Lung (tissue), 12 donors: ENCODE data around the gene USP28. TPM values are rescaled to one million over a fixed set of nuclear protein-coding genes. Genes with fewer than 3 reads are reported as not detected.

Experiments
- ATAC-seq: fragments of 200-7000 bp; cut with Tn5 transposase; one replicate; pipeline ENCODE4 v1.9.1; 2020; ENCODE audit warnings: moderate number of reproducible peaks; ENCODE audit not compliant: insufficient read depth, low FRiP score
- DNase-seq, 3 donors: peaks; one replicate each; pipeline ENCODE4 v3.0.0-alpha.2; 2013 to 2017
- H3K27ac ChIP-seq, 2 donors: one replicate each; pipeline ENCODE4 v1.5.1; 2013; ENCODE audit warnings: mild to moderate bottlenecking in 2 of 2, moderate library complexity in 2 of 2, control low read depth in 1 of 2, inconsistent platforms in 1 of 2, low read depth in 1 of 2, low read length in 1 of 2
- H3K27me3 ChIP-seq, 3 donors: one replicate each; pipeline ENCODE4 v1.5.1; 2013; ENCODE audit warnings: low read length in 2 of 3; ENCODE audit not compliant: control insufficient read depth in 3 of 3, insufficient read depth in 3 of 3
- H3K36me3 ChIP-seq, 4 donors: one replicate each; pipeline ENCODE4 v1.5.1; 2013; ENCODE audit warnings: low read length in 4 of 4, mild to moderate bottlenecking in 1 of 4, moderate library complexity in 1 of 4; ENCODE audit not compliant: control insufficient read depth in 4 of 4, insufficient read depth in 4 of 4
- H3K4me1 ChIP-seq, 5 donors: one replicate each; pipeline ENCODE4 v1.5.1; 2013; ENCODE audit warnings: low read length in 5 of 5, mild to moderate bottlenecking in 2 of 5, moderate library complexity in 1 of 5; ENCODE audit not compliant: control insufficient read depth in 5 of 5, insufficient read depth in 5 of 5
- H3K4me3 ChIP-seq: one replicate; pipeline ENCODE4 v1.5.1; 2013; ENCODE audit warnings: mild to moderate bottlenecking, control low read depth, moderate library complexity
- H3K9ac ChIP-seq, 2 donors: one replicate each; pipeline ENCODE4 v1.5.1; 2013; ENCODE audit warnings: low read length in 2 of 2, control low read depth in 1 of 2; ENCODE audit not compliant: insufficient read depth in 1 of 2
- H3K9me3 ChIP-seq, 4 donors: one replicate each; pipeline ENCODE4 v1.5.1; 2013; ENCODE audit warnings: low read length in 3 of 4, mild to moderate bottlenecking in 1 of 4, moderate library complexity in 1 of 4; ENCODE audit not compliant: control insufficient read depth in 4 of 4, insufficient read depth in 3 of 4
- CTCF ChIP-seq: IDR thresholded peaks from 2 replicates; pipeline ENCODE4 v1.5.1; 2012; ENCODE audit warnings: mild to moderate bottlenecking; ENCODE audit errors: control extremely low read depth, extremely low read depth
- WGBS, 2 donors: extraction: QIAGEN DNeasy Blood & Tissue Kit; methylation state at CpG; one replicate each; pipeline ENCODE4 v1.1.7; 2013; 5-methylcytosine and 5-hydroxymethylcytosine counted together
- polyA plus RNA-seq, 2 donors: library from polyadenylated mRNA; stranded (reverse); fragments of 200-250 nt; gene quantifications; one replicate each; pipeline ENCODE4 v1.2.1, GENCODE V29; 2013
- total RNA-seq, 2 donors: library from RNA; depleted of rRNA in 1 of 2; stranded (reverse); fragments of >200 nt in 1 of 2; gene quantifications; one replicate each; pipeline ENCODE4 v1.2.1, GENCODE V29; 2014 to 2021
- donor health status: control.
- donor health status: control.
- donor health status: Bipolar disorder and iron deficiency.
- donor health status: healthy.
- donor health status: DM: yes; HTN: yes; CAD: no.

The USP28 gene
- total and polyA plus RNA-seq, 4 donors, result 3.5 to 45.3 (median 14.2) TPM

GRCh38 chr11:113849713-113850112 lies 25.7 kb downstream of the USP28 start:
- no peak for TF ChIP-seq CTCF
- no peak for DNase-seq
- Histone ChIP-seq H3K36me3 (peaks cover 11 to 36% (median 15%) of the 10 kb centered on the region in 4 donors), H3K9me3 (no peaks in the 10 kb centered on the region), H3K9ac (no peak overlapping the region), H3K4me3 (no peak overlapping the region), H3K4me1 (peaks cover 0 to 9% (median 0%) of the 10 kb centered on the region in 5 donors), H3K27ac (no peak overlapping the region), H3K27me3 (no peaks in the 10 kb centered on the region)
- no peak for ATAC-seq
- WGBS, 2 donors, result 78 to 84% methylated on average over 4 of the region's 4 CpGs

- DNase-seq, result no peak
- Histone ChIP-seq H3K4me3 (no peak overlapping the region), H3K36me3 (peaks cover 11 to 32% (median 15%) of the 10 kb centered on the region in 4 donors), H3K9ac (no peak overlapping the region), H3K9me3 (no peaks in the 10 kb centered on the region), H3K4me1 (peaks cover 0 to 9% (median 0%) of the 10 kb centered on the region in 5 donors), H3K27me3 (no peaks in the 10 kb centered on the region), H3K27ac (no peak overlapping the region)
- no peak for ATAC-seq
- no peak for TF ChIP-seq CTCF
These were observed 27.8 kb downstream of the USP28 start for GRCh38 chr11:113847580-113847979.

GRCh38 chr11:113847111-113847510 lies 28.3 kb downstream of the USP28 start:
- peaks cover 0 to 9% (median 0%) of the 10 kb centered on the region in 5 donors for H3K4me1 ChIP-seq
- H3K36me3 ChIP-seq, result peaks cover 11 to 28% (median 15%) of the 10 kb centered on the region in 4 donors
- no peak for TF ChIP-seq CTCF
- H3K9me3 ChIP-seq, result no peaks in the 10 kb centered on the region
- no peak overlapping the region for H3K27ac ChIP-seq
- no peak overlapping the region for H3K9ac ChIP-seq
- no peak for DNase-seq
- no peak for ATAC-seq
- WGBS, 2 donors, result 85 to 90% methylated on average over 6 of the region's 6 CpGs
- H3K4me3 ChIP-seq, result no peak overlapping the region
- no peaks in the 10 kb centered on the region for H3K27me3 ChIP-seq

GRCh38 chr11:113841691-113842090 lies 33.7 kb downstream of the USP28 start:
- peaks cover 9 to 27% (median 16%) of the 10 kb centered on the region in 4 donors for H3K36me3 ChIP-seq
- ATAC-seq, result no peak
- no peak for TF ChIP-seq CTCF

More at GRCh38 chr11:113841691-113842090, 33.7 kb downstream of the USP28 start:
- no peak for DNase-seq
- peak overlapping the region in 1 of 2 donors; percentile 6 for H3K27ac ChIP-seq
- H3K9me3 ChIP-seq, result no peaks in the 10 kb centered on the region
- peaks cover 0 to 9% (median 0%) of the 10 kb centered on the region in 5 donors for H3K4me1 ChIP-seq
- H3K27me3 ChIP-seq, result no peaks in the 10 kb centered on the region
- WGBS, 2 donors, result 95 to 97% methylated on average over 1 of the region's 1 CpG
- no peak overlapping the region for H3K4me3 ChIP-seq
- H3K9ac ChIP-seq, result no peak overlapping the region
